HG02642 (cell line): ENCODE measurements around the gene HOXC12.

Experiments used
- ATAC-seq: cut with Tn5 transposase; IDR thresholded peaks from one replicate; pipeline ENCODE4 v1.9.1; 2021; ENCODE audit warnings: mild to moderate bottlenecking; ENCODE audit not compliant: unreplicated experiment, poor library complexity

Gene HOXC12

GRCh38 chr12:53995002-53995377, 40.3 kb downstream of the HOXC12 start:
- ATAC-seq: no peak

- ATAC-seq: no peak
Measured at GRCh38 chr12:53995378-53996239, 40.9 kb downstream of the HOXC12 start.

- no peak for ATAC-seq
Measured at GRCh38 chr12:53996240-53997203, 41.8 kb downstream of the HOXC12 start.

GRCh38 chr12:53997204-53998109, 42.8 kb downstream of the HOXC12 start:
- ATAC-seq: no peak

- no peak for ATAC-seq
Measured at GRCh38 chr12:53998110-53998899, 43.6 kb downstream of the HOXC12 start.

- ATAC-seq: no peak
Measured at GRCh38 chr12:53998900-53999236, 44.2 kb downstream of the HOXC12 start.

GRCh38 chr12:53999559-54000115, 44.9 kb downstream of the HOXC12 start:
- no peak for ATAC-seq

GRCh38 chr12:54000116-54001114, 45.7 kb downstream of the HOXC12 start, which contains the start of gene HOXC9:
Gene HOXC9, plus strand, starts transcription at chr12:54000161. Its CDS starts 28 bp downstream, at chr12:54000189.
- no peak for ATAC-seq

GRCh38 chr12:54001283-54002187, 46.8 kb downstream of the HOXC12 start:
- no peak for ATAC-seq

- ATAC-seq: no peak
Measured at GRCh38 chr12:54002278-54002914, 47.7 kb downstream of the HOXC12 start.

- ATAC-seq: no peak
Measured at GRCh38 chr12:54002915-54003389, 48.2 kb downstream of the HOXC12 start.

GRCh38 chr12:54003625-54004024, 48.9 kb downstream of the HOXC12 start:
- ATAC-seq: no peak

- no peak for ATAC-seq
Measured at GRCh38 chr12:54004063-54004840, 49.5 kb downstream of the HOXC12 start.

- no peak for ATAC-seq
Measured at GRCh38 chr12:54004841-54005530, 50.3 kb downstream of the HOXC12 start.

- ATAC-seq: no peak
Measured at GRCh38 chr12:54005531-54005852, 50.8 kb downstream of the HOXC12 start.
